HUES48 (cell line): ENCODE measurements around the gene APP.

ENCODE experiments used
- H3K27ac ChIP-seq: one replicate; pipeline ENCODE4 v1.7.0; 2013; ENCODE audit warnings: low read depth, low read length, inconsistent platforms
- H3K27me3 ChIP-seq: 2 replicates; pipeline ENCODE4 v1.6.1; 2013; ENCODE audit warnings: mild to moderate bottlenecking, low read length; ENCODE audit not compliant: control insufficient read depth, insufficient read depth
- H3K36me3 ChIP-seq: 2 replicates; pipeline ENCODE4 v1.6.1; 2013; ENCODE audit warnings: low read length; ENCODE audit not compliant: control insufficient read depth, insufficient read depth
- H3K4me1 ChIP-seq: 2 replicates; pipeline ENCODE4 v1.6.1; 2013; ENCODE audit warnings: mild to moderate bottlenecking, low read length; ENCODE audit not compliant: control insufficient read depth, insufficient read depth
- H3K4me3 ChIP-seq: 2 replicates; pipeline ENCODE4 v1.5.1; 2013; ENCODE audit warnings: mild to moderate bottlenecking, low read depth, low read length
- H3K9ac ChIP-seq: 2 replicates; pipeline ENCODE4 v1.6.1; 2013; ENCODE audit warnings: mild to moderate bottlenecking, low read depth, low read length, moderate library complexity
- H3K9me3 ChIP-seq: 2 replicates; pipeline ENCODE4 v1.6.1; 2013; ENCODE audit warnings: low read length; ENCODE audit not compliant: control insufficient read depth, insufficient read depth

The APP gene

DNA sequence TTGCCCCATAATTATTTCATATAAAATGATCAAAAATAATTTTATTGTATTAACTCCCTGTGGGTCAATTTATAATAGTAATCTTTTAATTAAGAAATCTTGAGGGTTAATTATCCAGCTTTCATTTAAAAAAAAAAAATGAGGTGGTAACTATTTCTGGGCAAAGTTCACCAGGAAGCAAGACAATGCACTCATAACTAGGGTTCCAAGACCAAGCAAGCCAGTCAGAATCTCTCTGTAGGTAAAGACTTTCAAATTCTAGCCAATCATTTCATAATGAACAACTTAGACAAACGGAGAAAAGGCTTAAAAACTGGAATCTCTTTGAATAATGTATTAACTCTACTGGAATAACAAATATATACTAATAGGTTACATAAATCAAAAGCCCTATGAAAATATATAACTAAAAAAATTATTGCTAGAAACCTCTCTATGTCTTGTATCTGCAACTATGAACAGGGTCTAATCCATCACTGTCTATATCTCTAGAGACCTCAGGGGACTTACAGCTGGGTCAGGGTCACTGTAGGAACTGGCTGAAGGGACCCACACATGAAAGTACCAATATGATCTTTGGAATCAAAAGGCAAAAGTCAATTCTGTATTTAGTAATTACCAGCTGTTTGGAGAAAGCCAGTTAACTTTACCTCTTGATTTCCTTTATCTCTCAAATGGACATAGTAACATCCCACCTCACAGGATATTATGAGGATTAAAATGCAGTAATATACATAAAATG lies 43.3 kb downstream of the APP start:
- Histone ChIP-seq H3K4me1 (peaks cover 63% of the 10 kb centered on the region), H3K4me3 (no peak overlapping the region)

DNA sequence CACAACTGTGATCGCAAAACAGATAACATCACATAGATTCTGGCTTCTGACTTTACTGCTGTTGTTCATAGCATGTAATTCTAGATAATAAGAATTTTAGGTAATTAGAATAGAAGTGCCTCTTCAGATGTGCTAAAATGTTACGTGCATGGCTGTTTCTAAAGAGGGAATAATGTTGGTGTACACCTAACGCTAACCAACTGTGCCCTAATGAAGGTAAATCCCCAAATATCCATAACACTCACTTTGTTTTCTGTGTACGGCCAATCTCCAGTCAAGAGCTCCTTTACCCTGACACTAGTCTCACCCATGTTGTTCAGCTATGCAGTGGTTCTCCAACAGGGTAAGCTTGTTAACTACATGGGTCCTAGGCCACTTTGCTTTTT lies 44.4 kb downstream of the APP start:
- H3K9me3 ChIP-seq = no peaks in the 10 kb centered on the region
- no peaks in the 10 kb centered on the region for H3K27me3 ChIP-seq
- peaks cover 66% of the 10 kb centered on the region for H3K4me1 ChIP-seq
- no peak overlapping the region for H3K4me3 ChIP-seq
- no peak overlapping the region for H3K9ac ChIP-seq
- H3K36me3 ChIP-seq = no peaks in the 10 kb centered on the region
- H3K27ac ChIP-seq = no peak overlapping the region

More for the DNA sequence above, 43.3 kb downstream of the APP start:
- H3K36me3 ChIP-seq = no peaks in the 10 kb centered on the region
- no peak overlapping the region for H3K9ac ChIP-seq
- no peaks in the 10 kb centered on the region for H3K27me3 ChIP-seq
- H3K9me3 ChIP-seq = no peaks in the 10 kb centered on the region
- H3K27ac ChIP-seq = no peak overlapping the region

DNA sequence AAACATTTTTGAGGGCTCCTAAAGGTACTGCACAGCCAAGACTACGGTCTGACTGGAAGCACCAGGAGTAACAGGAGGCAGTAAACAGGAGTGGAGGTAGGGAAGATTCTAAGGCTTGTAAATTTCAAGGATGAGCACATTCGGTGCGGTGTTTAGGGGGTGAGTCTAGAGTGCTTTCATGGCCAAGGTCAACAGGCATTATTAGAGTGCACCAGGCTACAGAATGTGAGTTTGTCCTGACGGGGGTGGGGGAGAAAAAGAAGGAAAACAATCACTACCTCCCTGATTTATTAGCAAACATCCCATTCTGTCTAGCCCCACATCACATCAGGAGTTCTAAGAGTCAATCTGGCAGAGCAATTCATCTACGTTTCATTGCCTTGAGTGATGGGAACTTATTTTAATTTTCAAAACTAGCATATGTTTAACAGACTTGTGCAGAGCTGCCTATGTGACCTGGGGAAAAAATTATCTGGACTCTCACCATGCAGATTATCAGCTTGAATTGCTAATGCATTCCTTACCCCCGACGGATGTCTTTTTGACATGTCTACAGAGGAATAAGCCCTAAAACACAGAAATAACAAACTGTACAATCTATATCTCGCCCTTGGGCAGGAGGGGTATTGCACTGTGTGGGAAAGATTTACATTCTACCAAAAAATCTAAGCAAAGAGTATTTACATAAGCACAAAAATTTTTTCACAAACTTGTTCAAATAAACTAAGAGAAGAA lies 45.0 kb downstream of the APP start:
- Histone ChIP-seq H3K27me3 (no peaks in the 10 kb centered on the region), H3K9me3 (no peaks in the 10 kb centered on the region), H3K4me1 (peaks cover 71% of the 10 kb centered on the region), H3K4me3 (no peak overlapping the region), H3K27ac (no peak overlapping the region), H3K9ac (no peak overlapping the region), H3K36me3 (no peaks in the 10 kb centered on the region)

DNA sequence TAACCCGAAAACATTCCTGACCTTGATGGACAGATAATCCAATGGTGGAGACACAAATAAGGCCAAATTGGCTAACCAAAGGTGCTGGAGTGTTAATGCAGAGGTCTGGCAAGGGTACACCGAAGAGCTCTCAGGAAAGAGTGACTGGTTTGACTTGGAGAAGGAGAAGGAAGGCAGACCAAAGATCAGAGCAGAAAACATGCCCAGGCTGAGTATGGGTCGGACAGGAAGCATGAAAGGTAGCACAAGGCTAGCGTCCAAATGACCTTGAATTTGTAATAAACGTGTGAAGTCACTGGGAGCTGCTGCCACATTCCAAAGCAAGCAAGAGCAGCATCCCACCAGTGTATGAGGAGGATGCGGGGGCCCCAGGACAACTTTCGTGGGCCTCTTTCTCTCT lies 45.7 kb downstream of the APP start:
- H3K27me3 ChIP-seq = no peaks in the 10 kb centered on the region
- H3K4me1 ChIP-seq = peaks cover 75% of the 10 kb centered on the region
- no peaks in the 10 kb centered on the region for H3K9me3 ChIP-seq
- H3K9ac ChIP-seq = no peak overlapping the region
- H3K36me3 ChIP-seq = no peaks in the 10 kb centered on the region
- no peak overlapping the region for H3K4me3 ChIP-seq
- peak overlapping the region; percentile 16 for H3K27ac ChIP-seq

DNA sequence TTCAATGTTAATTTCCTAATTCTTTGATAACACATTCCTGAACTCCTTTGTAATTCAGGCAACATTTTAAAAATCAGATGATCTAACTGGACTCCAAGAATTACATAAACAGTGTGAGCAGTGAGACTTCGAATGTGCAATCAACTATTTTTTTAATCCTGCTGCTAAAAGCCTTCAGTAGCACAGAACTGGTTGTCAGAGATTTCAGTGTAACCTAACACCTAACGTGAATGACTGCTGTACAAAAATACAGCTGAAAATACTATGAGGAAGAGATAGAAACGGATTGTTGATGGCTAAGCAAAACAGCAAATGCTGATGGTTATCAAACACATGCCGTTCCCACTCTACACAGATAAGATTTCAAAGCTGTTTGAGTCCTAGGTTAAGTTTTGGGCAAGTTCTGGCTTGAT lies 46.1 kb downstream of the APP start:
- Histone ChIP-seq H3K9me3 (no peaks in the 10 kb centered on the region), H3K27ac (peak overlapping the region; percentile 16), H3K4me1 (peaks cover 78% of the 10 kb centered on the region), H3K36me3 (no peaks in the 10 kb centered on the region), H3K9ac (no peak overlapping the region), H3K4me3 (no peak overlapping the region), H3K27me3 (no peaks in the 10 kb centered on the region)

DNA sequence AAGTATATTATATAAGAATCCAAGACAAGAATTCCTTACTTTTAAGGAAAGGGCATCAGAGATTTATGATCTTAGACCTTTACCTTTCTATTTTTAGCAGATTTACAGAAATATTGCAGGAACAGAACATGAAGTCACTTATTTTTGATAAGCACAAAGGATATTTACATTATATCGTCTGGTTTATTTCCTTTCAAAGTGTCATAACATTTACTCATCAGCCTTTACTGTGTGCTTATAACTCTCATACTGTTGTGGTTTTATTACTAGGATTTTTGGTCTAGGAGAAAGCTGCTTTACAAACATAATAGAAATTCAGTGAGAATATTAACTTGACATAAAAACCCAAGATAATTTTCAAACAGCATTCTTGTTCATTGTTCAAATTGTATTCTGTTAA lies 47.6 kb downstream of the APP start:
- Histone ChIP-seq H3K4me1 (peaks cover 75% of the 10 kb centered on the region), H3K27me3 (no peaks in the 10 kb centered on the region), H3K36me3 (no peaks in the 10 kb centered on the region), H3K4me3 (no peak overlapping the region), H3K27ac (peak overlapping the region; percentile 0), H3K9ac (no peak overlapping the region), H3K9me3 (no peaks in the 10 kb centered on the region)

DNA sequence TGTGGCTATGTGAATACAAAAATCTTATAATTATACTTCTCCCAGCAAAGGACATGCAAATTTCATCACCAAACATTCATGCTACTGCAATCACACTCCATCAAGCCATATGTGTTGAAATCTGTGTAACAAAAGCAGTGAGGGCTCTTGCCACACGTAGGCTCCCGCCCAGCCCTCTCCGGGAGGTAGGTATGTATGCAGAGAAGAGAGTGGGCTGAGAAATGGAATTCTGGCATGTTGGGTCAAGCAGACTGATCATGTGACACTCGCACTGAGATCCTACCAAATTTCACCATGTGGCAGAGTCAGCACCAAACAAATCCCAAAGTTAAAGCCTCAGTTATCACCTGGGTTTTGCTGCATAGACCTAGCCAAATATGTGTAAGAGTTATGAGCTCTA lies 49.7 kb downstream of the APP start:
- Histone ChIP-seq H3K36me3 (no peaks in the 10 kb centered on the region), H3K9ac (no peak overlapping the region), H3K27me3 (no peaks in the 10 kb centered on the region), H3K4me1 (peaks cover 69% of the 10 kb centered on the region), H3K4me3 (no peak overlapping the region), H3K27ac (peak overlapping the region; percentile 25), H3K9me3 (no peaks in the 10 kb centered on the region)

DNA sequence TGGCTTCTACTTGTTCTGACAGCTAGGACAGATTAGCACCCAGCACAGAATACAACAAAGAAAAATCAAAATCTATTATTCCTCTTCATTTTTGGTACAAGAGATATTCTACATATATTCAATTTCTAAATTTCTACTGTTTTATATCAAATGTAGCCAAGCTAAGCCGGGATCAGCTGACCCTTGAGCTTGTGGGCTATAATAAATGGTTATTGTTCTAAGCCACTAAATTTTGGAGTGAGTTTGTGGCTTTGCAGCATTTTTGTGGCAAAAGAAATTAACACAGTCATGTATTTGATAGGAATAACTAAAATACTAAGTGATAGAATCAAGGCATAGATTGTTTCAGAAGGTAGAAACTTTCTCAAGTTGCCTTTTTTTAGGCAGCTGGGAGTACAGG lies 50.7 kb downstream of the APP start:
- Histone ChIP-seq H3K4me1 (peaks cover 68% of the 10 kb centered on the region), H3K4me3 (no peak overlapping the region), H3K27ac (no peak overlapping the region), H3K36me3 (no peaks in the 10 kb centered on the region), H3K9ac (no peak overlapping the region), H3K9me3 (no peaks in the 10 kb centered on the region), H3K27me3 (no peaks in the 10 kb centered on the region)

DNA sequence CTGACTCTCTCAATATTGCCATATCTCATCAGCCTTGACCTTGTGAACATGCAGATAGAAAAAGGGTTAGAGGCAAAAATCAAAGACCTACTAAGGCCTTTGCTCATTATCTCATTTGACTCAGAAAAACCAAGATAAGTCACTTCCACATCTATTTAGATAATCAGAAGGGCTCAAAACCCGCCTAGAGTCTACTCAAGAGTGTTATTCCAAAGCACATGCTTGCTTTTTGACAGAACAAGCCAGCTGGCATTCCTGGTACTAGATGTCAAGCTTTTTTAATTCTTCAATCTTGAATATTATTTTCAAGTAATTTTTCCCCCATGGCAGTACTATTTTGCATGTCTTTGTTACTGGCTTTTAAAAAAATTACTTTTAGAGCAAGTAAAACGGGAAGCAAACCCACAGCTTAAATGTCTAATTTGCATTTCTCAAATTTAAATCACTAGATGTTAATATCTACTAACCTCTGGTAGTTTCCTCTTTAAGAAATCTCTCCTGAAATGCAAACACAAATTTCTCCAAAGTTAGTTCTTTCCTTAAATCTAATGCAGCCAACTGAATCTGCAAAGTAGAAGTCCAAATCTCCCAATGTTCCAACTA lies 51.5 kb downstream of the APP start:
- peaks cover 68% of the 10 kb centered on the region for H3K4me1 ChIP-seq
- no peak overlapping the region for H3K4me3 ChIP-seq
- H3K36me3 ChIP-seq = no peaks in the 10 kb centered on the region
- H3K27ac ChIP-seq = peak overlapping the region; percentile 3
- H3K9ac ChIP-seq = no peak overlapping the region
- no peaks in the 10 kb centered on the region for H3K27me3 ChIP-seq
- no peaks in the 10 kb centered on the region for H3K9me3 ChIP-seq

DNA sequence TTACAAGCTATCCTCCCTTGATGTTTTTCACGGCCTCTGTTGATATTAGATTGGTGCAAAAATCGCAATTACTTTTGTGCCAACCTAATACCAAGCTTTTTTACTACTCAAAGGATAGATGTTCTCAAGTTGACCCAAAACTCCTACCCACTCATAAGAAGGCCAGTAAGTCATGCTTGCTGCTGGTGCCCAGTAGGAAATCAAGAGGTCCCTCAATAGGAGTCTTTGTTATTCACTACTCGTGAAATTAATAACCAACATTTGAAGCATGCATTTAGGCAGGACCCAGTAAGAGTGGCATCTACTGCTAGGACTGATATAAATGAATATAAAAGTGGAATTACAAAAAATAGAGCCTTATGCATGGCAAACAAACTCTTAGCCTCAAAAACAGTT lies 52.6 kb downstream of the APP start:
- no peaks in the 10 kb centered on the region for H3K9me3 ChIP-seq
- peak overlapping the region; percentile 37 for H3K27ac ChIP-seq
- no peak overlapping the region for H3K4me3 ChIP-seq
- no peaks in the 10 kb centered on the region for H3K27me3 ChIP-seq
- H3K36me3 ChIP-seq = no peaks in the 10 kb centered on the region
- no peak overlapping the region for H3K9ac ChIP-seq
- H3K4me1 ChIP-seq = peaks cover 68% of the 10 kb centered on the region

DNA sequence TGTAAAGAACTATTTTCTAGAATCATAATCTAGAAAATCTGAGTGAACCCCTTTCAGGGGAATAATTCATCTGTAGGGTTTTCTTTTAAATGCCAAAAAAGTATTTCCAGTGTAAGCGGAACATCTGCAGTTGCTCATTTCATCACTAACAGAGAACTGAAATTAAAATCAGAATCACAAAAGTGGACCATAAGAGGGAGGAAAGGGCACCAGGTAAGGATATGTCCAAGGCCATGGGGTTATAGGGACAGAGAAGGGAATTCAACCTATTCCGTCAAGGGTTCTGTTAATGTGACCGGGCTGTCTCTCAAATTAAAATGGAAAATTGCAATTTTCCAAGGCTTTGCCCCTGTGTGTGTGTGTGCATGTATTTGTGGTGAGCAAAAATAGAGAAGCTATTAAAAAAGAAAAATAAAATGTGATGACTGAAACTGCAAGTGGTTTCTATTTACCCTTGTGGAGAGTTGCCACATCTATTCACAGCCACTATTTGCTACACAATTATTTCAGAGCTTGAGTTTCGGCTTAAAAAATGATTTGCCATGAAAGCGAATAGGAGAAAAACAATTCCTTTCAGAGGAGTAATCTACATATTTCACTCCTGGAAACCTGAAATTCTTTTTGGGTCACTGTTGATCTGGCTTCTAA lies 53.1 kb downstream of the APP start:
- no peak overlapping the region for H3K9ac ChIP-seq
- no peaks in the 10 kb centered on the region for H3K36me3 ChIP-seq
- peaks cover 65% of the 10 kb centered on the region for H3K4me1 ChIP-seq
- peak overlapping the region; percentile 2 for H3K27ac ChIP-seq
- no peaks in the 10 kb centered on the region for H3K27me3 ChIP-seq
- no peaks in the 10 kb centered on the region for H3K9me3 ChIP-seq
- no peak overlapping the region for H3K4me3 ChIP-seq
